Ovary (tissue), 9 donors: ENCODE data around the gene NOD2. TPM values are rescaled to one million over a fixed set of nuclear protein-coding genes. Genes with fewer than 3 reads are reported as not detected.

Experiments
- DNase-seq, 5 donors: peaks; one replicate each; pipeline ENCODE4 v3.0.0-alpha.2; 2019 to 2020
- H3K27ac ChIP-seq, 2 donors: fragments of 200-600 bp; one replicate each; pipeline versions ENCODE4 v1.5.1 to v1.8.0; 2019 to 2022
- H3K27me3 ChIP-seq: fragments of 200-600 bp; one replicate; pipeline ENCODE4 v1.8.0; 2022
- H3K36me3 ChIP-seq: fragments of 200-600 bp; sonication (generic); one replicate; pipeline ENCODE4 v1.5.1; 2019
- H3K4me1 ChIP-seq: one replicate; pipeline ENCODE4 v1.8.1; 2013; ENCODE audit warnings: mild to moderate bottlenecking, moderate library complexity; ENCODE audit not compliant: insufficient read depth
- H3K4me3 ChIP-seq: fragments of 200-600 bp; sonication (generic); one replicate; pipeline ENCODE4 v1.5.1; 2017
- H3K9me3 ChIP-seq, 2 donors: fragments of 200-600 bp in 1 of 2; sonication (generic) in 1 of 2; one replicate each; pipeline versions ENCODE4 v1.5.1 to v1.8.1; 2013 to 2019; ENCODE audit warnings: mild to moderate bottlenecking in 1 of 2, moderate library complexity in 1 of 2
- CTCF ChIP-seq, 3 donors: fragments of 450-650 bp in 2 of 3; fragments of 200-600 bp in 1 of 3; IDR thresholded peaks; one replicate each; pipeline versions ENCODE4 v1.5.1 to v1.8.0; 2016 to 2022; ENCODE audit warnings: antibody characterized with exemption in 3 of 3, mild to moderate bottlenecking in 1 of 3
- EP300 ChIP-seq: sonication (generic); formaldehyde crosslinking; IDR thresholded peaks from one replicate; pipeline ENCODE4 v1.6.1; 2017; ENCODE audit warnings: antibody characterized with exemption
- POLR2A ChIP-seq: fragments of 450-650 bp; IDR thresholded peaks from one replicate; pipeline ENCODE4 v1.6.1; 2017; ENCODE audit warnings: antibody characterized with exemption, mild to moderate bottlenecking, moderate library complexity
- WGBS, 3 donors: extraction: QIAGEN DNeasy Blood & Tissue Kit in 1 of 3; methylation state at CpG; one replicate each; pipeline versions ENCODE4 v1.1.5 to v1.1.7; 2013 to 2017; 5-methylcytosine and 5-hydroxymethylcytosine counted together
- intact Hi-C, 4 donors: fragments of 100-400 bp; cut with DNase I; formaldehyde crosslinking; loops; one replicate each; pipeline versions ENCODE4 v1.11.0 to v1.15.1; 2022 to 2023
- polyA plus RNA-seq, 2 donors: library from polyadenylated mRNA; stranded (reverse); fragments of 200-250 nt in 1 of 2; fragments of 350-450 nt in 1 of 2; fragmentation: Illumina TruSeq in 1 of 2; extraction: RNeasy Lipid Tissue Mini Kit (QIAGEN cat#74804) in 1 of 2; gene quantifications; one replicate each; pipeline ENCODE4 v1.2.3, GENCODE V29; 2013 to 2014
- total RNA-seq, 7 donors: library from RNA; depleted of rRNA in 2 of 7; stranded (reverse); fragments of >200 nt in 2 of 7; fragmentation: NEBNext Ultra II Directional in 3 of 7; extraction: Animal tissue kit (Norgen Biotek cat#: 25700) in 3 of 7; gene quantifications; one replicate each; pipeline versions ENCODE4 v1.1.0 to v1.2.4, GENCODE V29; 2016 to 2023
- donor health status: DM: no; HTN: no; CAD: no; lungs with moderate emphysema.
- donor health status: DM: no; HTN: no; CAD: no.
- donor health status: Bipolar disorder and iron deficiency.
- donor health status: DM: yes; HTN: yes; CAD: no.
- donor health status: DM: no; HTN: no; CAD: no.
- donor health status: DM: yes; HTN: yes; CAD: no.

The NOD2 gene
- total and polyA plus RNA-seq, 9 donors: 0.53 to 1.5 (median 1.1) TPM

GRCh38 chr16:50765260-50765659 lies 71.9 kb downstream of the NOD2 start:
- Histone ChIP-seq H3K27ac (no peak overlapping the region), H3K27me3 (no peaks in the 10 kb centered on the region), H3K4me1 (no peaks in the 10 kb centered on the region), H3K4me3 (no peak overlapping the region), H3K36me3 (no peaks in the 10 kb centered on the region), H3K9me3 (peaks cover 0 to 6% of the 10 kb centered on the region in 2 donors)
- intact Hi-C loops: no loop called here
- DNase-seq: no peak
- TF ChIP-seq CTCF (IDR thresholded peaks at IDR 0.05): no peak
- TF ChIP-seq EP300: no peak
- TF ChIP-seq POLR2A: no peak
- WGBS, 3 donors: 91 to 96% (median 94%) methylated on average over 1 of the region's 1 CpG

GRCh38 chr16:50765861-50766260 lies 72.5 kb downstream of the NOD2 start:
- TF ChIP-seq EP300 (no peak), POLR2A (no peak), CTCF (IDR thresholded peaks at IDR 0.05) (no peak)

GRCh38 chr16:50767197-50767596 lies 73.8 kb downstream of the NOD2 start:
- DNase-seq: no peak
- Histone ChIP-seq H3K36me3 (no peaks in the 10 kb centered on the region), H3K4me3 (no peak overlapping the region), H3K27ac (no peak overlapping the region), H3K4me1 (no peaks in the 10 kb centered on the region), H3K27me3 (no peaks in the 10 kb centered on the region), H3K9me3 (peaks cover 0 to 6% of the 10 kb centered on the region in 2 donors)
- TF ChIP-seq EP300 (no peak), POLR2A (no peak), CTCF (IDR thresholded peaks at IDR 0.05) (no peak)
- intact Hi-C loops: no loop called here
- WGBS, 3 donors: 93 to 97% (median 94%) methylated on average over 2 of the region's 2 CpGs

More at GRCh38 chr16:50765861-50766260, 72.5 kb downstream of the NOD2 start:
- no peak overlapping the region for H3K4me3 ChIP-seq
- H3K27ac ChIP-seq: no peak overlapping the region
- no peak for DNase-seq
- no peaks in the 10 kb centered on the region for H3K27me3 ChIP-seq
- intact Hi-C loops: no loop called here
- WGBS, 3 donors: 97 to 100% (median 99%) methylated on average over 1 of the region's 1 CpG
- no peaks in the 10 kb centered on the region for H3K4me1 ChIP-seq
- no peaks in the 10 kb centered on the region for H3K36me3 ChIP-seq
- H3K9me3 ChIP-seq: peaks cover 0 to 6% of the 10 kb centered on the region in 2 donors

GRCh38 chr16:50771366-50771765 lies 78.0 kb downstream of the NOD2 start:
- peaks cover 0 to 1% of the 10 kb centered on the region in 2 donors for H3K9me3 ChIP-seq
- no peak for DNase-seq
- no peaks in the 10 kb centered on the region for H3K4me1 ChIP-seq
- intact Hi-C loops: no loop called here
- no peak overlapping the region for H3K4me3 ChIP-seq
- no peak overlapping the region for H3K27ac ChIP-seq
- TF ChIP-seq POLR2A (no peak), EP300 (no peak), CTCF (IDR thresholded peaks at IDR 0.05) (no peak)
- no peaks in the 10 kb centered on the region for H3K27me3 ChIP-seq
- 94 to 96% (median 96%) methylated on average over 3 of the region's 3 CpGs for WGBS, 3 donors
- no peaks in the 10 kb centered on the region for H3K36me3 ChIP-seq

- Histone ChIP-seq H3K9me3 (no peaks in the 10 kb centered on the region), H3K27me3 (no peaks in the 10 kb centered on the region), H3K27ac (no peak overlapping the region), H3K4me1 (no peaks in the 10 kb centered on the region), H3K4me3 (no peak overlapping the region), H3K36me3 (no peaks in the 10 kb centered on the region)
- no peak for TF ChIP-seq CTCF (IDR thresholded peaks at IDR 0.05)
- TF ChIP-seq POLR2A: no peak
- no peak for TF ChIP-seq EP300
- intact Hi-C loops: no loop called here
- DNase-seq: no peak
- WGBS, 3 donors: 94 to 96% (median 96%) methylated on average over 5 of the region's 5 CpGs
These were observed 81.0 kb downstream of the NOD2 start for GRCh38 chr16:50774405-50774804.
